K562 (cell line): ENCODE measurements around the gene LIMS1. TPM values are rescaled to one million over a fixed set of nuclear protein-coding genes. Genes with fewer than 3 reads are reported as not detected.
A peak's percentile ranks its signal among the peaks of the same experiment; 100 is the strongest.

Experiments used
- CC2D1A ChIP-seq: fragments of 450-650 bp; IDR thresholded peaks from 2 replicates; pipeline ENCODE4 v1.6.1; 2017; ENCODE audit warnings: mild to moderate bottlenecking
- FOSL1 ChIP-seq: fragments of 200-800 bp; sonication (Bioruptor generic); conservative IDR thresholded peaks from 2 replicates; pipeline ENCODE4 v1.6.1; 2016; ENCODE audit warnings: missing genetic modification characterization, missing compliant biosample characterization
- HSF4 ChIP-seq: fragments of 250-450 bp; sonication (Bioruptor Pico); IDR thresholded peaks from 2 replicates; pipeline ENCODE4 v2.1.2; 2022; ENCODE audit warnings: mild to moderate bottlenecking, moderate library complexity, borderline replicate concordance
- KDM1A ChIP-seq, 2 experiments: fragments of 450-650 bp; IDR thresholded peaks; 2 replicates each; pipeline ENCODE4 v1.6.1; 2016; ENCODE audit warnings: mild to moderate bottlenecking in 2 of 2
- MCM2 ChIP-seq: fragments of 450-650 bp; IDR thresholded peaks from 2 replicates; pipeline ENCODE4 v1.6.1; 2017; ENCODE audit warnings: low read depth, mild to moderate bottlenecking
- MTA1 ChIP-seq: fragments of 450-650 bp; IDR thresholded peaks from 2 replicates; pipeline ENCODE4 v1.6.1; 2017; ENCODE audit warnings: borderline replicate concordance
- NCOA2 ChIP-seq, 2 experiments: fragments of 450-650 bp; IDR thresholded peaks; 2 replicates each; pipeline ENCODE4 v1.6.1; 2018; ENCODE audit warnings: mild to moderate bottlenecking in 2 of 2, moderate library complexity in 1 of 2; ENCODE audit not compliant: partially characterized antibody in 2 of 2
- NFE2L1 ChIP-seq: fragments of 450-650 bp; IDR thresholded peaks from 2 replicates; pipeline ENCODE4 v1.6.1; 2016; ENCODE audit warnings: missing genetic modification characterization, low read depth, mild to moderate bottlenecking, missing compliant biosample characterization, moderate library complexity, borderline replicate concordance
- PCBP2 ChIP-seq: fragments of 200-400 bp; formaldehyde crosslinking; IDR thresholded peaks from 2 replicates; pipeline ENCODE4 v1.6.1; 2018; ENCODE audit warnings: low read length, low read depth, mild to moderate bottlenecking, moderate library complexity; ENCODE audit not compliant: poor library complexity, severe bottlenecking
- PHTF2 ChIP-seq: fragments of 250-450 bp; sonication (Bioruptor Pico); IDR thresholded peaks from 2 replicates; pipeline ENCODE4 v1.5.0; 2021; ENCODE audit warnings: mild to moderate bottlenecking
- PTRF ChIP-seq: fragments of 450-650 bp; IDR thresholded peaks from 2 replicates; pipeline ENCODE4 v1.6.1; 2016; ENCODE audit warnings: mild to moderate bottlenecking, missing genetic modification characterization, missing compliant biosample characterization
- TAF1 ChIP-seq: IDR thresholded peaks from 2 replicates; pipeline ENCODE4 v1.6.1; 2011; ENCODE audit warnings: mild to moderate bottlenecking, low read length, moderate library complexity; ENCODE audit not compliant: insufficient read depth, control insufficient read depth, severe bottlenecking; ENCODE audit errors: extremely low read depth
- TEAD1 ChIP-seq, 2 experiments: fragments of 450-650 bp in 1 of 2; sonication (generic) in 1 of 2; formaldehyde crosslinking; IDR thresholded peaks; 2 replicates each; pipeline versions ENCODE4 v1.4.0 to v1.8.0; 2020 to 2022; ENCODE audit warnings: mild to moderate bottlenecking in 2 of 2, missing genetic modification reagents in 1 of 2
- XRCC4 ChIP-seq: IDR thresholded peaks from one replicate; pipeline ENCODE4 v1.6.1; 2011; ENCODE audit not compliant: insufficient read depth, insufficient read length; ENCODE audit errors: extremely low read depth
- ZNF175 ChIP-seq: fragments of 200-800 bp; sonication (Bioruptor generic); IDR thresholded peaks from 2 replicates; pipeline ENCODE4 v1.6.1; 2016; ENCODE audit warnings: low read depth, mild to moderate bottlenecking, missing genetic modification characterization, missing compliant biosample characterization
- ZNF239 ChIP-seq: fragments of 250-450 bp; sonication (Bioruptor Pico); IDR thresholded peaks from 2 replicates; pipeline ENCODE4 v1.4.0; 2020; ENCODE audit warnings: mild to moderate bottlenecking
- ZNF282 ChIP-seq: sonication (generic); formaldehyde crosslinking; IDR thresholded peaks from 2 replicates; pipeline ENCODE4 v1.8.1; 2023; ENCODE audit warnings: missing genetic modification reagents
- ZNF551 ChIP-seq: fragments of 250-450 bp; sonication (Bioruptor Pico); IDR thresholded peaks from 2 replicates; pipeline ENCODE4 v1.5.0; 2021; ENCODE audit warnings: mild to moderate bottlenecking, moderate library complexity
- polyA plus RNA-seq, 8 experiments: library from polyadenylated mRNA; depleted of rRNA in 4 of 8; stranded (reverse) in 5 of 8; unstranded in 3 of 8; fragments of >200 nt; fragmentation: Nextera tagmentation in 2 of 8; fragmentation: Illumina TruSeq in 1 of 8; extraction: Ambion mirVana in 2 of 8; extraction: Trizol in 1 of 8; gene quantifications; 2 replicates each; pipeline versions ENCODE4 v1.2.1 to v1.2.3, GENCODE V29; 2011 to 2014; ENCODE audit warnings: inconsistent platforms in 1 of 8, missing spikeins in 1 of 8
- total RNA-seq, 7 experiments: library from RNA; depleted of rRNA in 6 of 7; stranded (reverse); fragments of >200 nt in 6 of 7; fragmentation: Illumina TruSeq in 2 of 7; extraction: Trizol in 2 of 7; gene quantifications; 2 replicates each; pipeline versions ENCODE4 v1.2.1 to v1.2.3, GENCODE V29; 2011 to 2021; ENCODE audit warnings: low replicate concordance in 1 of 7
- TF ChIP-seq, protein P1 (sequence below): sonication (generic); formaldehyde crosslinking; IDR thresholded peaks from 2 replicates; pipeline ENCODE4 v1.8.1; 2023; ENCODE audit warnings: mild to moderate bottlenecking, missing genetic modification reagents
- TF ChIP-seq, protein P2 (sequence below): fragments of 450-650 bp; IDR thresholded peaks from 2 replicates; pipeline ENCODE4 v1.7.1; 2018; ENCODE audit warnings: mild to moderate bottlenecking, low read depth; ENCODE audit not compliant: partially characterized antibody
- TF ChIP-seq, protein P3 (sequence below): sonication (generic); formaldehyde crosslinking; IDR thresholded peaks from 2 replicates; pipeline ENCODE4 v1.9.0; 2022; ENCODE audit warnings: mild to moderate bottlenecking, missing genetic modification reagents

The LIMS1 gene
- total and polyA plus RNA-seq, 9 of the 15 experiments (the other 6 are each of a cell fraction or from before 2014, with no cell fraction given), result 52.8 to 134 (median 81.0) TPM

DNA sequence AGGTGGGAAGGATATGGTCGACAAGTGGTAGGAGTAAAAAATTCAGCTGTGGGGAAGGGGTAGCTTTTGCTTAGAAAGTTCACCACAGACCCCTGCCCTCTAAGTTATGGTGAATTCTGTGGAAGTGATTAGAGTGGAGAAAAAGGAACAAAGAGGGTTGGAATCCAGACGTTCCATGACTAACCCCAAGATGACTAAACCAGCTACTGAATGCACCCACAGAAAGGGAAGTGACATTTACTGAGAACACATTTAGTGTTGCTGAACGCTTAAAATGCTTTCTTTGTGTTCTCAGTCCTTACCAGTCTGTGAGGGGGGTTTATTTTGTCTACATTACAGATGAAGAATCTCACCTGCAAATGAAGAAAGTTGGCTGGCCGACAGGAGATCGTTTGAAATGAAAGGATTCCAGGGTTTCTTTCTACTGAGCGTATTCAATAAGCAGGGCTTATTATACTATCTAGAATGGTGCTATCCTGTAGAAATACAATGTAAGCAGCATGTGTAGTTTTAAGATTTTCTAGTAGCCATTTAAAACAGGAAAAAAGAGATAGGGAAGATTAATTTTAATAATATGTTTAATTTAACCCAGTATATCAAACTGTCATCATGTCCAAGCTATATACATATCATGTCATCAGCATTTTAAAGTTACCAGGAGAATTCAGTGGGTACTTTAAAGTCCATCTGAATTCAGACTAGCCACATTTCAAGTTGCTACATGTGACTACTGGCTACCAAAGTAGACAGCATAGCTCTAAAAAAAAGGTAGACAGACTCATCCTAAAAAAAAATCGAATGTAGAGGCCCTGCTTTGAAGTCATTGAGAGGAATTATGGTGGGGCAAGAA is 60.1 kb downstream of the LIMS1 start (continued):
- TF ChIP-seq, protein P1, sequence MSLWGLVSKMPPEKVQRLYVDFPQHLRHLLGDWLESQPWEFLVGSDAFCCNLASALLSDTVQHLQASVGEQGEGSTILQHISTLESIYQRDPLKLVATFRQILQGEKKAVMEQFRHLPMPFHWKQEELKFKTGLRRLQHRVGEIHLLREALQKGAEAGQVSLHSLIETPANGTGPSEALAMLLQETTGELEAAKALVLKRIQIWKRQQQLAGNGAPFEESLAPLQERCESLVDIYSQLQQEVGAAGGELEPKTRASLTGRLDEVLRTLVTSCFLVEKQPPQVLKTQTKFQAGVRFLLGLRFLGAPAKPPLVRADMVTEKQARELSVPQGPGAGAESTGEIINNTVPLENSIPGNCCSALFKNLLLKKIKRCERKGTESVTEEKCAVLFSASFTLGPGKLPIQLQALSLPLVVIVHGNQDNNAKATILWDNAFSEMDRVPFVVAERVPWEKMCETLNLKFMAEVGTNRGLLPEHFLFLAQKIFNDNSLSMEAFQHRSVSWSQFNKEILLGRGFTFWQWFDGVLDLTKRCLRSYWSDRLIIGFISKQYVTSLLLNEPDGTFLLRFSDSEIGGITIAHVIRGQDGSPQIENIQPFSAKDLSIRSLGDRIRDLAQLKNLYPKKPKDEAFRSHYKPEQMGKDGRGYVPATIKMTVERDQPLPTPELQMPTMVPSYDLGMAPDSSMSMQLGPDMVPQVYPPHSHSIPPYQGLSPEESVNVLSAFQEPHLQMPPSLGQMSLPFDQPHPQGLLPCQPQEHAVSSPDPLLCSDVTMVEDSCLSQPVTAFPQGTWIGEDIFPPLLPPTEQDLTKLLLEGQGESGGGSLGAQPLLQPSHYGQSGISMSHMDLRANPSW, result no peak
- no peak for TF ChIP-seq TAF1
- no peak for TF ChIP-seq PTRF (tag)
- no peak for TF ChIP-seq PHTF2
- TF ChIP-seq ZNF282, result no peak
- no peak for TF ChIP-seq ZNF239
- no peak for TF ChIP-seq ZNF551 (CRISPR knock-in tag)
- TF ChIP-seq MTA1, result no peak
- TF ChIP-seq PCBP2, result no peak
- TF ChIP-seq, protein P2, sequence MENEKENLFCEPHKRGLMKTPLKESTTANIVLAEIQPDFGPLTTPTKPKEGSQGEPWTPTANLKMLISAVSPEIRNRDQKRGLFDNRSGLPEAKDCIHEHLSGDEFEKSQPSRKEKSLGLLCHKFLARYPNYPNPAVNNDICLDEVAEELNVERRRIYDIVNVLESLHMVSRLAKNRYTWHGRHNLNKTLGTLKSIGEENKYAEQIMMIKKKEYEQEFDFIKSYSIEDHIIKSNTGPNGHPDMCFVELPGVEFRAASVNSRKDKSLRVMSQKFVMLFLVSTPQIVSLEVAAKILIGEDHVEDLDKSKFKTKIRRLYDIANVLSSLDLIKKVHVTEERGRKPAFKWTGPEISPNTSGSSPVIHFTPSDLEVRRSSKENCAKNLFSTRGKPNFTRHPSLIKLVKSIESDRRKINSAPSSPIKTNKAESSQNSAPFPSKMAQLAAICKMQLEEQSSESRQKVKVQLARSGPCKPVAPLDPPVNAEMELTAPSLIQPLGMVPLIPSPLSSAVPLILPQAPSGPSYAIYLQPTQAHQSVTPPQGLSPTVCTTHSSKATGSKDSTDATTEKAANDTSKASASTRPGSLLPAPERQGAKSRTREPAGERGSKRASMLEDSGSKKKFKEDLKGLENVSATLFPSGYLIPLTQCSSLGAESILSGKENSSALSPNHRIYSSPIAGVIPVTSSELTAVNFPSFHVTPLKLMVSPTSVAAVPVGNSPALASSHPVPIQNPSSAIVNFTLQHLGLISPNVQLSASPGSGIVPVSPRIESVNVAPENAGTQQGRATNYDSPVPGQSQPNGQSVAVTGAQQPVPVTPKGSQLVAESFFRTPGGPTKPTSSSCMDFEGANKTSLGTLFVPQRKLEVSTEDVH, result no peak
- TF ChIP-seq, protein P3, sequence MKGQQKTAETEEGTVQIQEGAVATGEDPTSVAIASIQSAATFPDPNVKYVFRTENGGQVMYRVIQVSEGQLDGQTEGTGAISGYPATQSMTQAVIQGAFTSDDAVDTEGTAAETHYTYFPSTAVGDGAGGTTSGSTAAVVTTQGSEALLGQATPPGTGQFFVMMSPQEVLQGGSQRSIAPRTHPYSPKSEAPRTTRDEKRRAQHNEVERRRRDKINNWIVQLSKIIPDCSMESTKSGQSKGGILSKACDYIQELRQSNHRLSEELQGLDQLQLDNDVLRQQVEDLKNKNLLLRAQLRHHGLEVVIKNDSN (CRISPR knock-in tag), result no peak
- TF ChIP-seq ZNF175 (CRISPR knock-in tag), result no peak
- TF ChIP-seq NFE2L1, result no peak
- no peak for TF ChIP-seq MCM2
- peak; percentile 81 for TF ChIP-seq FOSL1 (tag)
- TF ChIP-seq KDM1A (IDR thresholded peaks at IDR 0.05), result no peak
- peak in 1 of 2 experiments; percentile 37; a peak in 1 of 4 replicates for TF ChIP-seq TEAD1 (CRISPR knock-in tag; IDR thresholded peaks at IDR 0.05)
- no peak for TF ChIP-seq NCOA2 (IDR thresholded peaks at IDR 0.05; ENCODE audit: partially characterized antibody in 2 of 2)
- no peak for TF ChIP-seq XRCC4
- no peak for TF ChIP-seq HSF4
- TF ChIP-seq CC2D1A, result no peak
